Ascending aorta (tissue), 2 donors: Measurements from ENCODE around the gene USP36. TPM values are rescaled to one million over a fixed set of nuclear protein-coding genes. Genes with fewer than 3 reads are reported as not detected.
A peak's percentile ranks its signal among the peaks of the same experiment; 100 is the strongest.

Source experiments
- DNase-seq, 2 donors: peaks; one replicate each; pipeline ENCODE4 v3.0.0-alpha.2; 2019; ENCODE audit warnings: low spot score in 2 of 2
- H3K27ac ChIP-seq, 2 donors: fragments of 200-600 bp; sonication (generic); one replicate each; pipeline ENCODE4 v1.5.1; 2016 to 2017; ENCODE audit warnings: mild to moderate bottlenecking in 1 of 2
- H3K27me3 ChIP-seq: fragments of 200-600 bp; sonication (generic); one replicate; pipeline ENCODE4 v1.5.1; 2017
- H3K36me3 ChIP-seq, 2 donors: fragments of 200-600 bp; sonication (generic); one replicate each; pipeline ENCODE4 v1.5.1; 2016
- H3K4me1 ChIP-seq, 2 donors: fragments of 200-600 bp; sonication (generic); one replicate each; pipeline ENCODE4 v1.5.1; 2016 to 2017; ENCODE audit warnings: mild to moderate bottlenecking in 1 of 2
- H3K4me3 ChIP-seq, 2 donors: fragments of 200-600 bp; sonication (generic); one replicate each; pipeline ENCODE4 v1.5.1; 2016 to 2017; ENCODE audit warnings: mild to moderate bottlenecking in 1 of 2
- H3K9me3 ChIP-seq, 2 donors: fragments of 200-600 bp; sonication (generic); one replicate each; pipeline ENCODE4 v1.5.1; 2016
- CTCF ChIP-seq, 3 experiments: fragments of 200-600 bp in 2 of 3; fragments of 450-650 bp in 1 of 3; sonication (generic) in 2 of 3; IDR thresholded peaks; one replicate each; pipeline ENCODE4 v1.5.1; 2016 to 2019; ENCODE audit warnings: antibody characterized with exemption in 3 of 3, mild to moderate bottlenecking in 1 of 3, moderate library complexity in 1 of 3
- intact Hi-C: fragments of 100-400 bp; cut with DNase I; formaldehyde crosslinking; loops from one replicate; pipeline ENCODE4 v1.15.1; 2023
- total RNA-seq: library from RNA; depleted of rRNA; stranded (reverse); fragments of >200 nt; gene quantifications from one replicate; pipeline ENCODE4 v1.1.0, GENCODE V29; 2016

Gene USP36
- total RNA-seq, 1 donor from 2014 or later = 111 TPM

- Histone ChIP-seq H3K27me3 (no peaks in the 10 kb centered on the region), H3K4me1 (no peaks in the 10 kb centered on the region), H3K27ac (no peak overlapping the region), H3K9me3 (no peaks in the 10 kb centered on the region), H3K36me3 (peaks cover 68 to 89% of the 10 kb centered on the region in 2 donors), H3K4me3 (no peak overlapping the region)
- TF ChIP-seq CTCF (IDR thresholded peaks at IDR 0.05) = no peak
- intact Hi-C loops = no loop called here
- no peak for DNase-seq
Measured at GRCh38 chr17:78800132-78800931, 40.3 kb downstream of the USP36 start.

GRCh38 chr17:78798695-78799559 lies 41.7 kb downstream of the USP36 start:
- Histone ChIP-seq H3K27me3 (no peaks in the 10 kb centered on the region), H3K27ac (no peak overlapping the region), H3K36me3 (peaks cover 78 to 92% of the 10 kb centered on the region in 2 donors), H3K4me1 (no peaks in the 10 kb centered on the region), H3K9me3 (no peaks in the 10 kb centered on the region), H3K4me3 (no peak overlapping the region)
- TF ChIP-seq CTCF (IDR thresholded peaks at IDR 0.05) = peak in 2 of 3 experiments; percentile 15 to 17
- intact Hi-C loops = no loop called here
- no peak for DNase-seq

GRCh38 chr17:78797691-78798585 lies 42.7 kb downstream of the USP36 start:
- H3K9me3 ChIP-seq = no peaks in the 10 kb centered on the region
- H3K27ac ChIP-seq = no peak overlapping the region
- H3K36me3 ChIP-seq = peaks cover 69 to 92% of the 10 kb centered on the region in 2 donors
- no peaks in the 10 kb centered on the region for H3K27me3 ChIP-seq
- H3K4me3 ChIP-seq = no peak overlapping the region
- intact Hi-C loops = no loop called here
- TF ChIP-seq CTCF (IDR thresholded peaks at IDR 0.05) = no peak
- DNase-seq = no peak
- no peaks in the 10 kb centered on the region for H3K4me1 ChIP-seq

- no peak for TF ChIP-seq CTCF (IDR thresholded peaks at IDR 0.05)
- no peaks in the 10 kb centered on the region for H3K27me3 ChIP-seq
- intact Hi-C loops = no loop called here
- no peaks in the 10 kb centered on the region for H3K4me1 ChIP-seq
- no peak overlapping the region for H3K4me3 ChIP-seq
- H3K9me3 ChIP-seq = no peaks in the 10 kb centered on the region
- H3K27ac ChIP-seq = no peak overlapping the region
- peaks cover 62 to 86% of the 10 kb centered on the region in 2 donors for H3K36me3 ChIP-seq
- no peak for DNase-seq
Measured at GRCh38 chr17:78797213-78797612, 43.4 kb downstream of the USP36 start.

DNA sequence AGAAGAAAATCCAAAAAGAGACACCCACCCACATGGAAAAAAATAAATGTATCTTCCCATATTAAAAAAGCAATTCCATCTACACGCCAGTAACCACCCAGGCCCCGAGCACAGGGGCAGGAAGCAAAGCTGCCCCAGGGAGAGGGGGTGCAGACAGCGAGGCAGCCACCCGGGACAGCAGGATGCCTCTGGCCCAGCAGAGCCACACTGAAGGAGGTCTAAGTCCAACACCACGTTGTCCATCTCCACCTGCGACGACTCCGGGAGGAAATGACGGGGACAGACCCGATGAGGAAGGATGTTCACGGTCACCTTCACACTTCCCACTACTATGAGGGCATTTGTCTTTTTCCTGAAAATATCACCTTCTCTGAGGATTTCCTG lies 44.1 kb downstream of the USP36 start:
- intact Hi-C loops = no loop called here
- DNase-seq = no peak
- no peaks in the 10 kb centered on the region for H3K27me3 ChIP-seq
- no peak overlapping the region for H3K27ac ChIP-seq
- peaks cover 56 to 81% of the 10 kb centered on the region in 2 donors for H3K36me3 ChIP-seq
- no peak overlapping the region for H3K4me3 ChIP-seq
- H3K9me3 ChIP-seq = no peaks in the 10 kb centered on the region
- no peak for TF ChIP-seq CTCF (IDR thresholded peaks at IDR 0.05)
- peaks cover 0 to 2% of the 10 kb centered on the region in 2 donors for H3K4me1 ChIP-seq
